Dedifferentiated amniotic fluid mesenchymal stem cell (primary cell): ENCODE measurements around the gene BCKDHB.
"Not testable (repeated sequence)": the region's sequence is repeated elsewhere in the genome, so short reads cannot be mapped to it uniquely, and the experiment has no call there.

Experiments used
- DNase-seq: peaks from one replicate; pipeline ENCODE4 v3.0.0-alpha.2; 2016; ENCODE audit errors: extremely low spot score

The BCKDHB gene

GRCh38 chr6:80263585-80263984 lies 157.1 kb downstream of the BCKDHB start:
- DNase-seq = no peak

GRCh38 chr6:80268865-80269730 lies 162.6 kb downstream of the BCKDHB start:
- no peak for DNase-seq

DNA sequence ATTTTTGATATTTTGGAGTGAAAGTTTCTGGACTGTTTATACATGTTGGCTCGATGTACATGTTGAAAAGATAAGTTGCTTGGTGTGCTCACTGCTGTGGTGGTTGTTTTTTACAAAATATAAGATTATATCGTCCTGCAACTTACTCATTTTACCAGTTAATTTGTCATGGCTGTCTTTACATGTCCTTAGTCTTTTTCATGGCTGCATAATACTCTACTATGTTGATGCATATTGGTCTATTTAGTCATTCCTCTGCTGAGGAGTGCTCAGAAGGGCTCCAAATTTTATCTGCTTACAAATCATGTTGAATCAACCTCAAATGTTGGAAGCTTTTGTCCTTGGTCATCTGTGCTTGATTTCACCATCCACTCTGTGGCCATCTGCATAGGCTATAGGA lies 164.6 kb downstream of the BCKDHB start:
- DNase-seq = no peak

DNA sequence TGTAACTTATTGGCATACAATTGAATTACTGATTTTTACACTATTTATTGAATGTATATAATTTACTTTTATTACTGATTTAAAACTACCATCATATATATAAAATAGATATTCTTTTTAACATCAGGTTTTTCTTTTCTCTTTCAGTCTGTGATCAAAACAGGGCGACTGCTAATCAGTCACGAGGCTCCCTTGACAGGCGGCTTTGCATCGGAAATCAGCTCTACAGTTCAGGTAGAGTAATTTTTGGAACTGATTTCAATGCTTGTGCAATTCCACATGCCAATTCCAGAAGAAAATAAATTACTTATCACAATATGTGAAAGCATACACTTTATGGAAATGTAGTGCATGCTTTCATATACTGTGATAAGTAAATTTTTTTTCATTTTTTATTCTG lies 166.5 kb downstream of the BCKDHB start:
- DNase-seq = no peak

- no peak for DNase-seq
These were observed 170.4 kb downstream of the BCKDHB start for GRCh38 chr6:80276861-80277260.

DNA sequence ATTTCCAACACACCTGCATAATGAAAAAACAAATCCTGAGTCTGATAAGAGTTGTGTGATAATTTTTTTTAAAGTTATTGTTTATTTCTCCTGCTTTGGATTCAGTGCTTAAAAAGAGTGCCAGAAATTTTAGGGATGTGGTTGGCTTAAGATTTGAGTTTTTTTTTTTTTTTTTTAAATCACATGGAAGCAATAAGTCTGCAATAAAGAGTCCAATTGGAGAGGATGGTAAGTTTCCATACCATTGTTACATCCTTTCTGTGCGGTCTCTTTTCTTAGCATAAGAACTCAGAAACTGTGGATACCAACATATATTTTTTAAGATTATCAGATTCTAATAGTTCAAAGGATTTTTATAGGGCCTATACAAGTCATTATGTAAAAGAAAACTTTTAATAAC lies 171.0 kb downstream of the BCKDHB start:
- DNase-seq = no peak

GRCh38 chr6:80280262-80281010 lies 174.0 kb downstream of the BCKDHB start:
- no peak for DNase-seq

DNA sequence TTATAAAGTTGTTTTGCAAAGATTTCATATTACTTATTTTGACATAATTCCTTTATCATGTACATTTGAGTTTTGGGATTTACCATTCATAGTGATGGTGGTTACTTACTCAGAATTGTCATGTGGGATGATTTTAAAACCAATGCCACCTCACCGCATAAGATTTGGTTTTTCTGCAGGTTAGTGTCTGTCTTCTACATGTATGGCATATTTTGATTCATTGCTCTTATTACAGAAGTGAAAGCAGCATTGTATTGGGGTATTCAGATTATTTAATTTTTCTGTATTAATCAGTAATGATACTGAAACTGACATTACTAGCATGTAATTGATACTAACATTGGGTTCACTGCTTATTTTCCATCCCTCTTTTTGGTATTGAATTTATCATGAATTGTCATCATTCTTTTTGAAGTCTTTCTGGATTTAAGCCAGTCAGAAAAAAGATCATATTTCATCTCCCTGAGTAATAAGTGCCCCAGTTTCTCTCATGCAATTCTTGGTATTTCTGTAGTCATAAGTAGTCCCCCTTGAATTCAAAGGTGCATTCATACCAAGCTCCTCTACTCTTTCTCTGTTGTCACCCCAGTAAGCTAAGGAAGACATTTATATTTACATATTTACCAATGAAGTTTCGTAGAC lies 176.6 kb downstream of the BCKDHB start:
- no peak for DNase-seq

GRCh38 chr6:80287112-80287511 lies 180.6 kb downstream of the BCKDHB start:
- DNase-seq = no peak

DNA sequence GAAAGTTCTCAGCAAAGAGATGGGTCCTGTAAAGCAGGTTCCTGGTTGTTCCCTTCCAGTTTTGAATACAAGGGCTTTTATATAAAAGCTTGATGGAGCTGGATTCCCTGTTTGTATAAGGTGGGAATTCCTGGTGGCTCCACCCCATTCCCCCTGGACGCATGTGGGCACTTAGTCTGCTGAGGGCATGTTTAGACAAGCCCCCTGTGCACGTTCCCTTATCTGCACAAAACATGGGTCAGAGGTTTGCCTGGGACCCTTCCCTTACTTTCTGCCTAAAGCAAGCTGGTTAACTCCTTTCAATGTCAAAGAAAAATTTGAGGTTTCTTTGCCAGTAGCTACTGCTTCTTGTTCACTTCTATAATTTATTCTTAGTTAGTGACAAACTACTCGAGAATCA lies 181.1 kb downstream of the BCKDHB start:
- DNase-seq = no peak

GRCh38 chr6:80289727-80290126 lies 183.3 kb downstream of the BCKDHB start:
- no peak for DNase-seq

DNA sequence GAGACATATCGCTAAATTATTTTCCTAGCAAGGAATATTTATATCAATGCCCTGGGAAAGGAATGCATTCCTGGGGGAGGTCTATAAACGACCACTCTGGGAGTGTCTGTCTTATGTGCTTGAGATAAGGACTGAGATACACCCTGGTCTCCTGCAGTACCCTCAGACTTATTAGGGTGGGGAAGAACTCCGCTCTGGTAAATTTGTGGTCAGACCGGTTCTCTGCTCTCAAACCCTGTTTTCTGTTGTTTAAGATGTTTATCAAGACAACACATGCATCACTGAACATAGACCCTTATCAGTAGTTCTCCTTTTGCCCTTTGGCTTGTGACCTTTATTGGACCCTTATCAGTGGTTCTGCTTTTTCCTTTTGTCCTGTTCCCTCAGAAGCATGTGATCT lies 188.1 kb downstream of the BCKDHB start:
- not testable (repeated sequence) for DNase-seq

GRCh38 chr6:80302716-80303115 lies 196.2 kb downstream of the BCKDHB start:
- no peak for DNase-seq

- no peak for DNase-seq
These were observed 197.5 kb downstream of the BCKDHB start for GRCh38 chr6:80304014-80304413.

DNA sequence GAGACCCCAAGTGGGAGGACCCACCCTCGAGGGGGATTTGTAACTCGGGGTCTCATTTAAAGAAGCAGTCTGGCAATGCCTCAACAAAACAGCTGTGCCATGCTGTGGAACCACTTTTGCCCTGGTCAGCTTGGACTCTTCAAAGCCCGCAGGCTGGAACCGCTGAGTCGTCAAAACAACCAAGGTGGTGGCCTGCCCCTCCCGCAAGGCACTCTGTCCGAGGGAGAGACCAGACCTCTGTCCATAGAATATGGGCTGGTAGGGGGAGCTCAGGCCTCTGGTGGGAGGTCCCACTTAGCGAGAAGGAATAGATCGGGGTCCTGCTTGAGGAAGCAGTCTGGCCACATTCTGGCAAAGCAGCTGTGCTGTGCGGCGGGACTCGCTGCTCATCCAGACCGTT lies 208.1 kb downstream of the BCKDHB start:
- no peak for DNase-seq

DNA sequence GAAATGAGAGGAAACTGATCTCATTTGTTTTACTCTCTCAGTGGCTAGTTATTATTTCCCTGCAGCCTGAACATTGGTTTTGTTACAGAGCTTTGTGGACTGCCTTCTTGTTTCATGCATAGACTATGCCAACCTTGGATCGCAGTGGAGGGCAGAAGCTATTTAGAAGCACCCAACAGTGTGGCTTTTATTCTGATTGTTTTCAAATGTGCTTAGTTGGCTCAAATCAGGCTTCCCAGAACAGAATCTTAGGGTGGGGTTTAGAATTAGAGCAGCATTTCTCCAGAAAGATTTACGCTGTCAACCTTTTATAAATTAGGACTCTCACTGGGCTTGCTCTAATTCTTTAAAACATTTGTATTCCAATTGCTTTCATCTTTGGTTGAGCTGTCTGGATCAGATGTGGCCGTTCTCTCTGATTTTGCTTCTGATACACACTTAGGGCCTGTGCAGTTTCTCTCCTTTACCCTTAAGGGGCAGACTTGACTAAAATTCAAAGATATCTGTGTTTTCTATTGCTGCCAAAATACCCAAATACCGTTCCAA lies 210.3 kb downstream of the BCKDHB start:
- no peak for DNase-seq

DNA sequence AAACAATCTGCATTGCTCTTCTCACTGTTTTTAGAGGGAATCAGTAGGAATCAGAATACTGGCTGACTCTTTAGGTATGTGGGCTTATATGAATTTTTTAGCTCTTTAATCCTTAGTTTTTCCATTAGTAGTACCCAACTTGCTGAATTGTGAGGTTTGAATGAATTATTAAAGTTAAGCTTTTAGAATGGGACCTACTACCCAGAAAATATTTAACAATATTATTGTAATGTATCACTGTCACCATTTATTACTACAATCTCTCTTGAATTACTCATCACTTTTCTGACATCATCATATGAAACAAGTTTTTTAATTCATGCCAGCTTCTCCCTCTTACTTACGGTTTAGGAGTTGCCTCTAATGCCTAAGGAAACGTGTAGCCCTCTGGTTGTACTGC lies 212.7 kb downstream of the BCKDHB start:
- no peak for DNase-seq

GRCh38 chr6:80321011-80321410 lies 214.5 kb downstream of the BCKDHB start:
- DNase-seq = no peak

- DNase-seq = no peak
These were observed 219.3 kb downstream of the BCKDHB start for GRCh38 chr6:80325742-80326141.

DNA sequence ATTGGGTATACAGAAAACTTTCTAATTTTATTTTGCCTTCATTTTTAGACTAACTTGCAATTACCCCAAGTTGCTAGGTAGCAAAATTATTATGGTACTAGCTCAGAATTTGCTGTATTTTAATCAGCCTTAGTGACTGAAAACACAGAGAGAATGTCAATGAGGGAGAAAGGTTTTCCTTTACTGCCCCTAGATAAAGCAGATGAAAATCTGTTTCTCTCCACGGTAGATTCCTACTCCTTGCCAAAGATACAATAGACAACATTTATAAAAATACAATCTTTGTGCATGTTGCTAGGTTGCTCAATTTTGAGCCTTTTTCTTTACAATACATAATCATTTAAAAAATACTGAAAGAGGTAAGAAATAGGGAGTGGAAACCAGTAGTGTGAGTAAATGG lies 222.2 kb downstream of the BCKDHB start:
- DNase-seq = no peak

DNA sequence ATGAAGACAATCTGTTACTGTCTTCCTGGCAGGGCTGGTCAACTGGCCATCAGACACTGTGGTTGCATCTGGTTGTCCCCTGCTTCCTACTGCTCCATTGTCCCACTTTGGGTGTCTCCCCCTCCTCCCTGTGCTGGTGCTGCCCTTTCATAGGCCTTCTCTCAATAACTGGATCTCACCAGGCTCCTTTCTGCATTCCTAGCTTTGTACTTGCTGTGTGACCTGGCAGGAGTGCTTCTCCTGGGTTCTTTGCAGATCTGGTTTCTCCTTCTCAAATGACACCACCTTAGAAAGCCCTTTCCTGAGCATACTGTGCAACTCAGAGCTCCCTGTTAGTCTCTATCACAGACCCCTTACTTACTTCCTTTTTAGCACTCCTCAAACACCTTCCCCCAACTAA lies 223.0 kb downstream of the BCKDHB start:
- DNase-seq = no peak

GRCh38 chr6:80330961-80331360 lies 224.5 kb downstream of the BCKDHB start:
- no peak for DNase-seq
